Activated T-helper 9 cell treated with anti-CD3 and anti-CD28 coated beads, Interleukin-2, amount 50 U/mL, for 16 hours (primary cell): Measurements from ENCODE around the gene LCK.
A peak's percentile ranks its signal among the peaks of the same experiment; 100 is the strongest.

Experiments
- DNase-seq: peaks from one replicate; pipeline ENCODE4 v3.0.0-alpha.2; 2020; ENCODE audit warnings: low read depth

Gene LCK

DNA sequence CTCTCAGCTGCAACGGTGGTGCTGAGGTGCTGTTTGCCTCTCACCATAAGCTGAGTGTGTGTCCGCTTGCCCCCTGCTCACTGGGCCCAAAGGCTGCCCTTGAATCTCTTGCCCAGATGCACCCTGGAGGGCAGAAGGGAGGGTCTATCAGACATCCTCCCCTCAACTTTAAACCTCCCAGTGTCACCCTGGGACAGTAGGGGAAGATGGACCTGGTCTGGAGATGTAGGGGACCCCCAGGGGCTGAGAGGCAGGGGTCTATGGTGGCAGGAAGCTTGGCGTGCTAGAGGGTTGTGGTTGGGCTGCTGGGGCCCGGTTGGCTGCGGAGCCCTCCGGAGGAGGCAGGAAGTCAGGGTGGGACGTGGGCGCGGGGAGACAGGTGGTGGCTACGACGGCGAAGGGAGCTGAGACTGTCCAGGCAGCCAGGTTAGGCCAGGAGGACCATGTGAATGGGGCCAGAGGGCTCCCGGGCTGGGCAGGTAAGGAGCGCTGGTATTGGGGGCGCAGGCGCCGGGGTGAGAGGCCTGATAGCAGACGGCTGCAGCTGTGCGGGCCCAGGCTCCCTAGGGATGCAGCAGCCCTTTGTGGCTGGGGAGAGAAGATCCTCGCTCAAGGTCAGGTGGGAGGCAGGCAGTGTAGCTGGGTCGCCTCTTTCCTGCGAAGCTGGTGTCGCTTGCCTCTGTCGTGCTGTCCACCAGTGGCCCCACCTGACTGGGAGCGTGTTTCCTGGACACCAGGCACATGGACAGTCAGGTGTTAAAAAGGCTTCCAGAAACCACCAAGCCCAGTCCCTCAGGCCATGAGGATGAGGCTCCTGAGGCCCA lies at the start of gene LCK:
Gene LCK (plus strand): TSS at position 373 of the 824 bp plus-strand sequence. CDS start 23,065 bp downstream, outside the sequence.
- peak; percentile 52 for DNase-seq

- DNase-seq: no peak
Measured at GRCh38 chr1:32204943-32205361, 46.1 kb upstream of the LCK start.

DNA sequence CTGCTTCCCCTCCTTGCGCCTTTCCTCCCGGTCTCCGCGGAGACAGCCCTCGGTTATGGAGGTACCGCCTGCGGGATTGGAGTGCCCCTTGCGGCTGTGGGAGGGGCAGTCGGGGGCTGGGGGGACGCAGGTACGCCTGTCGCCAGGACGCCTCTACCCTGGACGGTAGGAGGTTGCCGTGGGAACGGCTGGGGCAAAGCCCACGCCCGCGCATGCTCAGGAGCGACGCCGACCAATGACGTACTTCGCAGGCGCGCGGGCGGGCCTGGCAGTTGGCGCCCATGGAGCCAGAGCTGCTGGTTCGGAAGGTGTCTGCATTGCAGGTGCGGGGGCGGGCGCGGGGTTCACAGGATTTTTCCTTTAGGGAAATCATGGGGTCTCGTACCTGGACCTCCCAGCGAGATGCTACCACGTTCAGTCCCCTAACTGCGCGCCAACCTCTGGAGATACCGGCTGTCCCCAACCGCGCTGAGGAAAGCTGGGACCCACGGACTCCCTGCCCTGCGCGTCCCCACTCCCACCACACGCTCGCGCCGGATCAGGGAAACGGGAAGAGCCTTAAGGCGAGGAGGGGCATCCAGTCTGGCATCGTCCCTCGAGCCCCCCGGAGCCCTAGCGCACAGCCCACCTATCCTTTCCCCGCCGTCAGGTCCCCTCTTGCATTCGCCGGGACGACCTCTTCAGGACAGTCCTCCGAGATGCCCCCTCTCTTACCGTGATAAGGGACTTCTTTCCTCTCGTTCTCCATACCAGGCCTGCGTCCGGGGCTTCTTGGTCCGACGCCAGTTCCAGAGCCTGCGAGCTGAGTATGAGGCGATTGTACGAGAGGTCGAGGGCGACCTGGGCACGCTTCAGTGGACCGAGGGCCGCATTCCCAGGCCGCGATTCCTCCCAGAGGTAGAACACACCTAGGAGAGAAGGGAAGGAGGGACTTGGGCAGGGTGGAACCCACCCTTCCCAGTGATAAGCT lies 45.4 kb upstream of the LCK start, which contains the start of gene IQCC:
Gene IQCC (plus strand): TSS at position 271 of the 970 bp plus-strand sequence. CDS start 11 bp downstream, at position 282.
- peak; percentile 77 for DNase-seq

- no peak for DNase-seq
Measured at GRCh38 chr1:32208469-32208868, 42.6 kb upstream of the LCK start.

DNA sequence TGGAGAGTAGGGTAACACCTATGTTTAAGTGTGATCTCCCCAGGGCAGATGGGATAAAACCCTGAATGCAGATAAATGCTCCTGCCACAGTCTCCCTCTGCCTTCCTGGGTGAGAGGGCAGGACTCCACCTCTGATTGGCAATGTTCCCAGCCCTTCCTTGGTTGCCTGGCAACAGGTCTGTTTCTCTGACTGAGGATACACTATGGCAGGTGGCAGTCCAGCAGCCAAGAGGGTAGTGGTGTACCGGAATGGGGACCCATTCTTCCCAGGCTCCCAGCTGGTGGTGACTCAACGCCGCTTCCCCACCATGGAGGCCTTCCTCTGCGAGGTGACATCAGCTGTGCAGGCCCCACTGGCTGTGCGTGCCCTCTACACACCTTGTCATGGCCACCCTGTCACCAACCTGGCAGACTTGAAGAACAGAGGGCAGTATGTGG lies 42.2 kb upstream of the LCK start, which contains the start of gene DCDC2B:
Gene DCDC2B (plus strand): TSS at position 199 of the 438 bp plus-strand sequence. CDS start 5 bp downstream, at position 204.
- no peak for DNase-seq

DNA sequence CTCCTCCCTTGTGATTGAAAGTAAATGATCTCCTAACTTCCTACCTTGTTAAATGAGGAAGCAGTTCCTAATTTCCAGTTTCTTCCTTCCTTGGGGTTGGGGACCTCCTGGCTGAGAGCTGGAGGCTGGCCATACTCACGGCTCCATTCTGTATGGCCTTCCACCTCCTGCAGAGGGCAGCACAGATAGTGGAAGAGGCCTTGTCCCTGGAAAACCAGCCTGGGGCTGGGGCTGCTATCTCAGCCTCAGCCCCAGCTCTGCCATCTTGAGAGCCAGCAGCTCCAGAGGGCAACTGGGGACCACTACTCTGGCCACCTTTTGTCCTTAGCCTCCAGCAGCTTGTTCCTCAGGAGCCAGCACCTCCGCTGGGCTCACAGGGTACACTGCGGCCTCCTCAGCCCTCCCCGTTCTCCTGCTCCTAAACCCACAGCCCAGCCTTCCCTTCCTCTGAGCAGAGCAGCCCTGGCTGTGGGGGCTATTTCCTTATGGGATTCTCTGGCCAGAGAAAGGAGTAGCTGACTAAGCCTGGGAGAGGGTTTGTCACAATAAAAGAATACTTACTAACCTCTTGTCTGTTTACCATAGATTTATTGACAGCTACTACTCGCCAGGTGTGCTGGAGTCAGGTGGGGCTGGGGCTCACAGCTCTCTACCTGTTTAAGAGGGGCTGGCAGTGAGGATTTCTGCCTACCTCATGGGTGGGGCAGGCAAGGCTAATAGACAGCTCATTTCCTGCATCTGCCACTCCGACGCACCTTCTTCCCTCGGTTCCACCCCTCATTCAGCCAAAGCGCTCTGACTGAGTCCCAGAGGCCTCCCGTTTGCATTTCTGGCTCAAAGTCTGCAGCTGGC lies 35.2 kb upstream of the LCK start:
- DNase-seq: peak; percentile 42

GRCh38 chr1:32216566-32216965 lies 34.5 kb upstream of the LCK start:
- DNase-seq: no peak

DNA sequence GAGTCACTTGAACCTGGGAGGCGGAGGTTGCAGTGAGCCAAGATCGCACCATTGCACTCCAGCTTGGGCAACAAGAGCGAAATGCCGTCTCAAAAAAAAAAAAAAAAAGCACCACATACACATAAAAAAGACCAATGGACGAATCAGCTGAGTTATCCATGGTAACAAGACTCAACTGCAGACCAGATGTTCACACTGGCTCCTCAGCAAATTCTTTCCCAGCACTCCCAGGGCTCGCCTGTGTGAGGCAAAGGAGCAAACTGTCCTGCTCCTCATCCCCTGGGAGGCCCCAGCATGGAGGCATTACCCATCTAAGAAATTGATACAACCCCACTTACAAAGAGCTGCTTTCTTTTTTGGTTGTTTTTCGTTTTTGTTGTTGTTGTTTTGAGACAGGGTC lies 32.0 kb upstream of the LCK start:
- no peak for DNase-seq

- no peak for DNase-seq
Measured at GRCh38 chr1:32220746-32221580, 30.1 kb upstream of the LCK start.

DNA sequence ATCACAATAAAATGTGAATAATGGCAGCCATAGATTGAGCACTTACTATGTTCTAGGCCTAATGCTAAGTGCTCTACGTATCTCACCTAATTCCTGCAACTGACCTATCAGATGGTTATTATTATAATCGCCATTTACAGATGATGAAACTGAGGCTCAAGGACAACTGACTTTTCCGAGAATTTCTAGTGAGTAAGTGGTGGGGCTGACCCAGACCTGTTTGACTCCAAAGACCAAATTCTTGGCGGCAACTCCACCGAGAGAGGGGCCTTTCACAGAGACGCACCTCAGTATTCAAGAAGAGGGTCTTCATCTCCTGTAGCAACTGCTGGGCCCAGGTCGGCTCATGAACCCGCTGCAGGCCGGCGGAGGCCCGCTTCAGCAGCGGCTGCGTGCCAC lies 29.5 kb upstream of the LCK start:
- DNase-seq: no peak

DNA sequence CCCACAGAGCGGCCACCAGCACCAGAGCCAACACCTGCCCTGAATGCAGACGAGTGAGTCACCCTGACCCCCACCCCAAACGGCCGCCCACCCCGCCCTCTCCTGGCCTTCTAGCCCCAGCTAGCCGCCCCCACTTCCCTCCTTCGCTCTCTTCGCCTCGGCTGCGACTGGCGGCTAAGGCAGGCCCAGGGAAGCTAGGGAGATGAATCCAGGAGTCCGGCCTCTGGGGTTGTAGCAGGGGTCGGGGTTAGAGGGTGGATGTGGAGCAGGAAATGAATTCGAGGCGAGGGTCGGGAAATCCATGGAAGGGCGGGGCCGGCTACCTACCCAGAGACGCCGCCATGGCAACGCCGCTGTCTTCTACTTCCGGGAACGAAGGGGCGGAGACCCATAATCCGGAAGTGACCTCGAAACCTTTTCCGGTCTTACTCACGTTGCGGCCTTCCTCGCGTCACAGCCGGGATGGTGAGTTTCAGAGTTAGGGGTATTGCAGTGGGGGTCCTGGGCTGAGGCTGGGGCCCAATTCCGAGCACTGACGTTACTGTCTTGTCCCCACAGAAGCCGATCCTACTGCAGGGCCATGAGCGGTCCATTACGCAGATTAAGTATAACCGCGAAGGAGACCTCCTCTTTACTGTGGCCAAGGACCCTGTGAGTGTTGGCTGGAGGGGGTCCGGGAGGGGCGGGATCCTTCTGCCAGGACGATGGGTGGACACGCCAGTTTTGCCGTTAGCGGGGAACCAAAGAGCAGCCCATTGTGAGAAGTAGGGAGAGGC lies 28.9 kb upstream of the LCK start, which contains the start of the genes EIF3I and TMEM234:
Gene EIF3I (plus strand): TSS at position 428 of the 776 bp plus-strand sequence. CDS start 35 bp downstream, at position 463.
Gene TMEM234 (minus strand): TSS at position 374 of the 776 bp plus-strand sequence. CDS start 31 bp downstream, at position 343.
- peak; percentile 87 for DNase-seq

GRCh38 chr1:32223683-32224082 lies 27.4 kb upstream of the LCK start:
- no peak for DNase-seq

- DNase-seq: no peak
Measured at GRCh38 chr1:32224285-32224684, 26.8 kb upstream of the LCK start.

DNA sequence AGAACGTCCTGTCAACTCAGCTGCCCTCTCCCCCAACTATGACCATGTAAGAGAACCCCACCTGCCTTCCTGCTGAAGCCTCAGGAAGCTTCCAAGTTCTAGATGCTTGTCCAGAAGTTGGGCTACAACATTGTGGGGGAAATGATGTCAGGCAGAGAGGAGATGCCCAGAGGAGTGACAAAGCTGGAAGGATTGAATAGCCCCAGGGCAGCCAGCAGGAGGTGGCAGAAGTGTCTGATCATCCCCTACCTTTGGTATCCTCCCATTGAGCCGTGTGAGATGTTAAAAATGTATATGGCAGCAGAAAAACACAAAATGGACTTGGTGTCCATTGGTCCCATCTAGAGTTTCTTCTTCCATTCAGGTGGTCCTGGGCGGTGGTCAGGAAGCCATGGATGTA lies 22.3 kb upstream of the LCK start:
- no peak for DNase-seq

DNA sequence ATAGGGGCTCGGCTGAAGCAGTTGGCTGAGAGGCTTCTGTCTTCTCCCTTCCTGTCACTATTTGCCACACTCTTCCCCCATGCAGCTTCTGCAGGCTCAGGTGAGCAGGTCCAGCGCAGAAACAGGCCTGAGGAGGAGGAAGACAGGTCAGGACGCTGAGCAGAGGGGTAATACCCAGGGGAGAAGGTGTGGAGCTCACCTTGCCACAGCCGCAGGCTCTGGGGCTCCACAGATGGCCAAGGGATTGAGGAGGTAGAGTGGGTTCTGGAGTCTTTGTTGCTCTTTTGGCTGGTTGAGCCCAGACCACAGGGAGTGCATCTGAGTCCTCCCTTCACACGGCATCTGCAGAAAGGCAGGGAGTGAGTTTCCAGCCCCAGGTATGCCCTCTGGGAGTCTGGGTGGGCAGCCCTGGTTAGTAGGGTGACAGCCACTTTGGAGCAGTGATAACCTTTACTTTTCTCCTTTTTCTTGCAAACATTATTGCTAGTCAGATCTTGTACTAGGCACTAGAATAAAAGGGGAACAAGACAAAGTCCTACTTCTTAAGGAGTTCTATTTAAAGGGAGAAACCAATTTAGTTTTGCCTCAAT lies 19.1 kb upstream of the LCK start:
- DNase-seq: no peak

DNA sequence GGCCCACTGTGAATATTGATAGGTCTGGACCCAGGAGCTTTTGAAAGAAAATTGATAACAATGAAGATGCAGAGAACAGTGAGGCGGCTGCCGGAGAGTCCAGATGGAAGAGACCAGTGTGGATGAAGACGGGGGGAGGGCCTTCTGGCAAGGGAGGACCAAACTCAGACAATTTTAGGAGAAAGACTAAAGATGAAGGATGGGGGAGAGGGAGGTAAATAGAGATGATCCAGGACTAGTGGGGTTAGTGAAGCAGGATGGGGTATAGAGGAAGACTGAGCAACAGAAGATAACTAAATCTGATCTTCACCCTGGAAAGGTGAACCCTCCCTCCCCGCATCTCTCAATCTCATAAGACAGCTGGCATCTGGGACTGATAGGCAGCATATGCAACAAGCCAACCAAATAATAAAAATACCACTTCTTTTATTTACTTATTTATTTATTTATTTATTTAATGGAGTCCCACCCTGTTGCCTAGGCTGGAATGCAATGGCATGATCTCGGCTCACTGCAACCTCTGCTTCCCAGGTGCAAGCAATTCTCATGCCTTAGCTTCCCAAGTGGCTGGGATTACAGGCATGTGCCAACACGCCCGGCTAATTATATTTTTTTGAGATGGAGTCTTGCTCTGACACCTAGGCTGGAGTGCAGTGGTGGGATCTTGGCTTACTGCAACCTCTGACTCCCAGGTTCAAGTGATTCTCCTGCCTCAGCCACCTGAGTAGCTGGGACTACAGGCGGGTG lies 18.3 kb upstream of the LCK start:
- DNase-seq: no peak

- DNase-seq: no peak
Measured at GRCh38 chr1:32234792-32235191, 16.3 kb upstream of the LCK start.

GRCh38 chr1:32239337-32239736 lies 11.7 kb upstream of the LCK start:
- no peak for DNase-seq
